Measurements from ENCODE around the gene ARGFX. TPM values are rescaled to one million over a fixed set of nuclear protein-coding genes. Genes with fewer than 3 reads are reported as not detected.

Gene ARGFX
- total RNA-seq, 4 donors from 2014 or later: not detected

DNA sequence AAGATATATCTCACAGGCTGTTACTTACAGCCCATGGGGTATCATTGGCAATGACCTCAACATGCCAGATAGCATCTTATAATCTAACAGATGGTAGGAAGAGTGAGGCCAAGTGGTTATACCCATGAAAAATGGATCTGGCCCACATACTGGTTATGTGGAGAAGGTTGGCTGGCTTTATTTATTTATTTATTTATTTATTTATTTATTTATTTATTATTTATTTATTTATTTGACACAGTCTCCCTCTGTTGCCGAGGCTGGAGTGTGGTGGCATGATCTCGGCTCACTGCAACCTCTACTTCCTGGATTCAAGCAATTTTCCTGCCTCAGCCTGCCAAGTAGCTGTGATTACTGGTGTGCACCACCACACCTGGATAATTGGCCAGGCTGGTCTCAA is 37.0 kb downstream of the ARGFX start:
- no peaks in the 10 kb centered on the region for H3K36me3 ChIP-seq
- peak overlapping the region in 3 of 4 donors; percentile 25 to 94 (median 35) for H3K27ac ChIP-seq
- no peaks in the 10 kb centered on the region for H3K27me3 ChIP-seq
- no peak for TF ChIP-seq POLR2A (IDR thresholded peaks at IDR 0.05)
- TF ChIP-seq, protein P1, sequence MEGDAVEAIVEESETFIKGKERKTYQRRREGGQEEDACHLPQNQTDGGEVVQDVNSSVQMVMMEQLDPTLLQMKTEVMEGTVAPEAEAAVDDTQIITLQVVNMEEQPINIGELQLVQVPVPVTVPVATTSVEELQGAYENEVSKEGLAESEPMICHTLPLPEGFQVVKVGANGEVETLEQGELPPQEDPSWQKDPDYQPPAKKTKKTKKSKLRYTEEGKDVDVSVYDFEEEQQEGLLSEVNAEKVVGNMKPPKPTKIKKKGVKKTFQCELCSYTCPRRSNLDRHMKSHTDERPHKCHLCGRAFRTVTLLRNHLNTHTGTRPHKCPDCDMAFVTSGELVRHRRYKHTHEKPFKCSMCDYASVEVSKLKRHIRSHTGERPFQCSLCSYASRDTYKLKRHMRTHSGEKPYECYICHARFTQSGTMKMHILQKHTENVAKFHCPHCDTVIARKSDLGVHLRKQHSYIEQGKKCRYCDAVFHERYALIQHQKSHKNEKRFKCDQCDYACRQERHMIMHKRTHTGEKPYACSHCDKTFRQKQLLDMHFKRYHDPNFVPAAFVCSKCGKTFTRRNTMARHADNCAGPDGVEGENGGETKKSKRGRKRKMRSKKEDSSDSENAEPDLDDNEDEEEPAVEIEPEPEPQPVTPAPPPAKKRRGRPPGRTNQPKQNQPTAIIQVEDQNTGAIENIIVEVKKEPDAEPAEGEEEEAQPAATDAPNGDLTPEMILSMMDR (IDR thresholded peaks at IDR 0.05 in 4 of 5, conservative IDR thresholded peaks at IDR 0.05 in 1 of 5): no peak
- no peaks in the 10 kb centered on the region for H3K9me3 ChIP-seq
- no peak overlapping the region for H3K4me3 ChIP-seq
- DNase-seq: no peak
- in situ Hi-C loops (cut with MboI; ENCODE audit: low sequenced_read_pairs in 4 of 4): no loop called here
- H3K4me1 ChIP-seq: peaks cover 43 to 48% of the 10 kb centered on the region in 2 donors
- intact Hi-C loops (cut with DNase I; ENCODE audit: low total_unique reads): no loop called here
- ATAC-seq: no peak

DNA sequence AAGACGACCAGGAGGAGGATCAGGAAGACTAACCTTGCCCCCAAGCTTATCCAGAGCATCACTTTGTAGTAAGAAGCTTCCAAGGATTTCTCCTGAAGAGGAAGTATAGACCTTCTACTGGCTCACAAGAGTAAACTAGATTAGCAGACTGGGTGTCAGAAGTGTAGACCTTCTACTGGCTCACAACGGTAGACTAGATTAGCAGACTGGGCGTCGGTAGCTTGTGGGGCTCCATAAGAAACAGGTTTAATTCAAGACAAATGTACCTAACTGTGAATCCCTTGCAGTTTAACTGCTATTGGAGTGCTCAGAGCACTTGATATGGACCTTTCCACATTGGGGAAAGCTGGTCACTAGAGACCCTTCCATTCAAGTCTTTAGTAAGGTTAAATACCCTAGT is 38.4 kb downstream of the ARGFX start:
- H3K27me3 ChIP-seq: no peaks in the 10 kb centered on the region
- H3K4me3 ChIP-seq: no peak overlapping the region
- ATAC-seq (no peak), DNase-seq (no peak)
- peaks cover 31 to 39% of the 10 kb centered on the region in 2 donors for H3K4me1 ChIP-seq
- H3K36me3 ChIP-seq: peaks cover 0 to 3% of the 10 kb centered on the region in 2 donors
- intact Hi-C loops (cut with DNase I; ENCODE audit: low total_unique reads) (no loop called here), in situ Hi-C loops (cut with MboI; ENCODE audit: low sequenced_read_pairs in 4 of 4) (no loop called here)
- peak overlapping the region in 3 of 4 donors; percentile 32 to 94 (median 35) for H3K27ac ChIP-seq
- no peak for TF ChIP-seq POLR2A (IDR thresholded peaks at IDR 0.05)
- no peaks in the 10 kb centered on the region for H3K9me3 ChIP-seq

Other genes starting within 250 kb of the ARGFX start
- under 1 TPM in 3 of 4 donors, not detected in 1; 0.07 to 0.24 (median 0.18) TPM for gene POLQ, start 22.0 kb upstream of the ARGFX start, total RNA-seq
- gene FBXO40, start 25.4 kb downstream of the ARGFX start, total RNA-seq: 10 to 100 TPM in 3 of 4 donors, 1 to 10 TPM in 1; 7.2 to 40.8 (median 28.7) TPM
- 10 to 100 TPM in 1 of 4 donors, 1 to 10 TPM in 3; 6.6 to 15.3 (median 7.8) TPM for gene HCLS1, start 93.0 kb downstream of the ARGFX start, total RNA-seq
- gene GOLGB1, start 181.8 kb downstream of the ARGFX start, total RNA-seq: 10 to 100 TPM; 18.1 to 31.6 (median 26.7) TPM